SK-N-SH (cell line): Measurements from ENCODE around the gene TJAP1. TPM values are rescaled to one million over a fixed set of nuclear protein-coding genes. Genes with fewer than 3 reads are reported as not detected.

Experiments used
- CTCF ChIA-PET: fragments of 300-600, 350-600 bp; formaldehyde crosslinking; extraction: SDS; loops from one replicate; lab custom pipeline; 2021; lab: Yijun Ruan, JAX
- POLR2A ChIA-PET: fragments of 350-600 bp; sonication (Branson Sonifier 250); formaldehyde crosslinking; extraction: SDS; loops from one replicate; lab custom pipeline; 2020; ENCODE audit warnings: antibody characterized with exemption, inconsistent platforms; lab: Yijun Ruan, JAX
- DNase-seq: peaks from one replicate; pipeline ENCODE4 v3.0.0; 2012
- H2AFZ ChIP-seq: fragments of 200-600 bp; sonication (generic); 2 replicates; pipeline ENCODE4 v1.8.1; 2016; ENCODE audit warnings: antibody characterized with exemption, mild to moderate bottlenecking, low read depth
- H3F3A ChIP-seq: fragments of 200-600 bp; sonication (generic); replicated peaks from 2 replicates; pipeline ENCODE3; 2016; ENCODE audit warnings: antibody characterized with exemption, mild to moderate bottlenecking; ENCODE audit not compliant: insufficient read depth
- H3K27ac ChIP-seq, 2 experiments: fragments of 200-500 bp in 1 of 2; fragments of 200-600 bp in 1 of 2; sonication (Bioruptor generic) in 1 of 2; sonication (generic), shearing (Covaris generic) in 1 of 2; 2 replicates each; pipeline versions ENCODE4 v1.5.1 to v1.6.1; 2014 to 2016; ENCODE audit warnings: low read depth in 2 of 2, inconsistent platforms in 1 of 2, low read length in 1 of 2, mild to moderate bottlenecking in 1 of 2, mixed read lengths in 1 of 2
- H3K27me3 ChIP-seq: fragments of 200-600 bp; sonication (generic), shearing (Covaris generic); 2 replicates; pipeline ENCODE4 v1.6.1; 2016; ENCODE audit warnings: mixed run types; ENCODE audit not compliant: insufficient read depth
- H3K36me3 ChIP-seq, 2 experiments: fragments of 200-500 bp in 1 of 2; fragments of 200-600 bp in 1 of 2; sonication (Bioruptor generic) in 1 of 2; sonication (generic) in 1 of 2; replicated peaks in 1 of 2; 2 replicates each; pipeline versions ENCODE3 to v1.5.1; 2014 to 2016; ENCODE audit warnings: low read length in 1 of 2, mild to moderate bottlenecking in 1 of 2; ENCODE audit not compliant: insufficient read depth in 2 of 2, control insufficient read depth in 1 of 2
- H3K4me1 ChIP-seq, 2 experiments: fragments of 200-500 bp in 1 of 2; fragments of 200-600 bp in 1 of 2; sonication (Bioruptor generic) in 1 of 2; sonication (generic), shearing (Covaris generic) in 1 of 2; 2 replicates each; pipeline versions ENCODE4 v1.5.1 to v1.6.1; 2014 to 2016; ENCODE audit warnings: low read depth in 1 of 2, low read length in 1 of 2, mixed run types in 1 of 2; ENCODE audit not compliant: insufficient read depth in 2 of 2, control insufficient read depth in 1 of 2
- H3K4me2 ChIP-seq: fragments of 200-600 bp; sonication (generic), shearing (Covaris generic); 2 replicates; pipeline ENCODE4 v1.6.1; 2017; ENCODE audit warnings: mixed run types
- H3K4me3 ChIP-seq, 2 experiments: fragments of 200-500 bp in 1 of 2; fragments of 200-600 bp in 1 of 2; sonication (Bioruptor generic) in 1 of 2; sonication (generic), shearing (Covaris generic) in 1 of 2; 2 replicates each; pipeline versions ENCODE4 v1.5.1 to v1.8.1; 2014 to 2016; ENCODE audit warnings: low read depth in 2 of 2, inconsistent platforms in 1 of 2, low read length in 1 of 2, mild to moderate bottlenecking in 1 of 2, mixed read lengths in 1 of 2, moderate library complexity in 1 of 2
- H3K79me2 ChIP-seq: fragments of 200-600 bp; sonication (generic); 2 replicates; pipeline ENCODE4 v1.8.1; 2017; ENCODE audit warnings: mild to moderate bottlenecking; ENCODE audit not compliant: insufficient read depth
- H3K9ac ChIP-seq: fragments of 200-600 bp; sonication (generic); 2 replicates; pipeline ENCODE4 v1.6.1; 2017; ENCODE audit warnings: mixed run types
- H3K9me2 ChIP-seq: fragments of 200-600 bp; sonication (generic); 2 replicates; pipeline ENCODE4 v1.6.1; 2017; ENCODE audit warnings: mixed run types
- H3K9me3 ChIP-seq: fragments of 200-600 bp; sonication (generic); 2 replicates; pipeline ENCODE4 v1.6.1; 2017; ENCODE audit warnings: mixed run types, mild to moderate bottlenecking, moderate library complexity
- H4K20me1 ChIP-seq: fragments of 200-600 bp; sonication (generic); 2 replicates; pipeline ENCODE4 v1.6.1; 2017; ENCODE audit warnings: mild to moderate bottlenecking, mixed run types; ENCODE audit not compliant: insufficient read depth
- EZH2phosphoT487 ChIP-seq: fragments of 200-600 bp; sonication (generic); IDR thresholded peaks from 2 replicates; pipeline ENCODE4 v1.6.1; 2017; ENCODE audit warnings: low read depth, mixed run types, mild to moderate bottlenecking, antibody characterized with exemption, moderate library complexity, borderline replicate concordance
- FOSL2 ChIP-seq: IDR thresholded peaks from 2 replicates; pipeline ENCODE4 v1.4.0; 2012; ENCODE audit warnings: low read depth, mild to moderate bottlenecking, moderate library complexity, borderline replicate concordance
- FOXJ3 ChIP-seq: sonication (generic); formaldehyde crosslinking; IDR thresholded peaks from 2 replicates; pipeline ENCODE4 v1.5.1; 2020; ENCODE audit warnings: mild to moderate bottlenecking, missing genetic modification reagents
- GABPA ChIP-seq: IDR thresholded peaks from 2 replicates; pipeline ENCODE4 v1.4.0; 2012; ENCODE audit warnings: low read depth, mild to moderate bottlenecking
- GATA2 ChIP-seq: sonication (generic); formaldehyde crosslinking; IDR thresholded peaks from 2 replicates; pipeline ENCODE4 v1.5.0; 2020; ENCODE audit warnings: mild to moderate bottlenecking, missing genetic modification reagents
- IRF3 ChIP-seq: fragments of 150-350 bp; IDR thresholded peaks from 2 replicates; pipeline ENCODE4 v1.6.1; 2016; ENCODE audit warnings: mild to moderate bottlenecking, low read depth, low read length
- MXI1 ChIP-seq: IDR thresholded peaks from 2 replicates; pipeline ENCODE4 v1.6.1; 2012; ENCODE audit warnings: mild to moderate bottlenecking, low read depth, low read length, improper control_type of control experiment
- NFIC ChIP-seq: IDR thresholded peaks from 2 replicates; pipeline ENCODE4 v1.4.0; 2012; ENCODE audit warnings: borderline replicate concordance
- NRF1 ChIP-seq: IDR thresholded peaks from 2 replicates; pipeline ENCODE4 v1.6.1; 2012; ENCODE audit warnings: low read depth, mild to moderate bottlenecking, low read length
- RFX5 ChIP-seq: IDR thresholded peaks from 2 replicates; pipeline ENCODE4 v1.6.1; 2012; ENCODE audit warnings: mild to moderate bottlenecking, improper control_type of control experiment, low read length
- SMC3 ChIP-seq: IDR thresholded peaks from 2 replicates; pipeline ENCODE4 v1.6.1; 2012; ENCODE audit warnings: low read depth, low read length, improper control_type of control experiment
- TCF12 ChIP-seq: IDR thresholded peaks from 2 replicates; pipeline ENCODE4 v1.4.0; 2012
- USF2 ChIP-seq: fragments of 150-350 bp; IDR thresholded peaks from 2 replicates; pipeline ENCODE4 v1.6.1; 2017; ENCODE audit warnings: antibody characterized with exemption, low read length, low read depth, borderline replicate concordance
- ZBTB33 ChIP-seq: IDR thresholded peaks from 2 replicates; pipeline ENCODE4 v1.4.0; 2012; ENCODE audit warnings: low read depth, borderline replicate concordance
- WGBS: methylation state at CpG from one replicate; pipeline ENCODE4 v1.1.6; 2017; ENCODE audit warnings: low lambda C conversion rate; 5-methylcytosine and 5-hydroxymethylcytosine counted together
- polyA plus RNA-seq, 3 experiments: library from polyadenylated mRNA; depleted of rRNA; stranded (reverse); fragments of >200 nt; gene quantifications; 2 replicates each; pipeline ENCODE4 v1.2.3, GENCODE V29; 2012

Gene TJAP1
- polyA plus RNA-seq, 1 of the 3 experiments (the other 2 are of a cell fraction): 39.5 TPM

GRCh38 chr6:43471399-43471798 lies 6.0 kb upstream of the TJAP1 start:
- ChIA-PET POLR2A (no interaction called here), CTCF (interaction anchor here (0.7 to 1.8 kb wide), 5 partner anchors 16 to 36 kb away, joined by 3 to 4 read pairs (median 4); partner anchors contain the start of gene DLK2)
- Histone ChIP-seq H3K9me3 (no peaks in the 10 kb centered on the region), H3K27me3 (no peaks in the 10 kb centered on the region), H4K20me1 (no peaks in the 10 kb centered on the region), H3K4me2 (no peak overlapping the region), H3K27ac (no peak overlapping the region), H3K4me3 (no peak overlapping the region), H3K36me3 (no peaks in the 10 kb centered on the region), H3K4me1 (no peaks in the 10 kb centered on the region), H3K9me2 (no peaks in the 10 kb centered on the region), H3K9ac (no peak overlapping the region), H3K79me2 (no peaks in the 10 kb centered on the region), H2AFZ (no peak overlapping the region), H3F3A (no peaks in the 10 kb centered on the region)
- WGBS: 0% methylated on average over 1 of the region's 1 CpG
- DNase-seq: no peak
- TF ChIP-seq TCF12: no peak
- TF ChIP-seq USF2: no peak
- TF ChIP-seq EZH2phosphoT487: no peak
- no peak for TF ChIP-seq GABPA
- TF ChIP-seq FOSL2: no peak
- TF ChIP-seq ZBTB33: no peak
- TF ChIP-seq RFX5: no peak

- 87% methylated on average over 4 of the region's 4 CpGs for WGBS
- Histone ChIP-seq H3K9me3 (no peaks in the 10 kb centered on the region), H3K36me3 (no peaks in the 10 kb centered on the region), H4K20me1 (no peaks in the 10 kb centered on the region), H3K9ac (no peak overlapping the region), H3K4me2 (no peak overlapping the region), H3K27me3 (no peaks in the 10 kb centered on the region), H3F3A (no peaks in the 10 kb centered on the region), H3K9me2 (no peaks in the 10 kb centered on the region), H3K79me2 (no peaks in the 10 kb centered on the region), H3K4me1 (peaks cover 0 to 4% of the 10 kb centered on the region in 2 experiments; a peak in 1 of 4 replicates), H2AFZ (no peak overlapping the region), H3K27ac (no peak overlapping the region), H3K4me3 (no peak overlapping the region)
- ChIA-PET POLR2A (interaction anchor here (0.7 kb wide), 1 partner anchor 37 kb away, joined by 3 read pairs; no protein-coding TSS in a partner anchor), CTCF (interaction anchor here (1.2 to 1.8 kb wide), 2 partner anchors 19 to 33 kb away, joined by 4 read pairs; no protein-coding TSS in a partner anchor)
- no peak for DNase-seq
- TF ChIP-seq FOSL2: no peak
- TF ChIP-seq ZBTB33: no peak
- no peak for TF ChIP-seq SMC3
- TF ChIP-seq MXI1: no peak
- TF ChIP-seq NRF1: no peak
- no peak for TF ChIP-seq IRF3
- no peak for TF ChIP-seq GATA2 (CRISPR knock-in tag)
- TF ChIP-seq NFIC: no peak
- no peak for TF ChIP-seq FOXJ3 (CRISPR knock-in tag)
- TF ChIP-seq GABPA: no peak
Measured at GRCh38 chr6:43472515-43472914, 4.9 kb upstream of the TJAP1 start.
